ENCODE results near the gene TLL2.

Gene TLL2

GRCh38 chr10:96505150-96506136 is 8.3 kb downstream of the TLL2 start:
- DNase-seq = no peak

DNA sequence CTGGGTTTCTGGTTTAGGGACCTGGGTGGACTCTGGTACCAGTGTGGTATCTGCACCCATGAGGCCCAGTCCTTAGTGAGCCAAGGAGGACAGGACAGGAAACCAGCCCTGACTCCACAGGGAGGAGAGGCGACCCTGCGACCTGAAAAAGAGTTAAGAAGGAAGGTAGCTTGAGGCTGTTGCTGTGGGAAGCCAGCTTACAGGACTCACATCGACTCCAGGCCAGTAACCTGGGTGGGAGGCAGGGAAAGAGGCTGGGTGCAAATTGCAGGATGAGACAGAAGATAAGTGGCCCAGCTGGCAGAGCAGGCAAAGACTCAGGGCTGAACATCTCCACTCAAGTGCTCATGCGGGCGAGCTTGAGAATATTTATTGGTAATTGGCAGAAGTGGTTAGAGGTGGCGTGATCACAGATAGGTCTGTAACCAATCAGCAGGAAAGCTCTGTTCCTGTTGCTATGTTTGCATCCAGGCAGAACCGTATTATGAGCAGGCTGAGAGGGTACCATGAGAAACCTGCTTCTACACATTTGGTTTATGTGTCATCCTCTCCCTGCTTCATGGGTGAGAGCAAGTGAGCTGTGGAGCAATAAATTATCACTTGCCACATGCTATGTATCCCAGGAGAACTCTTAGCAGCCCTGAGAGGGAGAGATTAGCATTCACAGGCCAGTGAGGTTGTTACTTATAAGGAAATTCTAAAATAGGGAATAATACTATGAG is 11.0 kb downstream of the TLL2 start:
- no peak for DNase-seq

- no peak for DNase-seq
These were observed 11.7 kb downstream of the TLL2 start for GRCh38 chr10:96501985-96502384.

DNA sequence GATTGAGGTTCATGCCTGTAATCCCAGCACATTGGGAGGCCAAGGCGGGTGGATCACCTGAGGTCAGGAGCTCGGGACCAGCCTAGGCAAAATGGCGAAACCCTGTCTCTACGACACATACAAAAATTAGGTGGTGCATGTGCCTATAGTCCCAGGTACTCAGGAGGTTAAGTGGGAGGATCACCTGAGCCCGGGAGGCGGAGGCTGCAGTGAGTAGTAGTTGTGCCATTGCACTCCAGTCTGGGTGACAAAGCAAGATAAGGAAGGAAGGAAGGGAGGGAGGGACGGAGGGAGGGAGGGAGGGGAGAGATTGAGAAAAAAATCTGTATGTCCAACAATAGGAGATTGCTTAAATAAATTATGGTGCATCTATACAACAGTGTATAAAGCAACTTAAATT is 13.2 kb downstream of the TLL2 start:
- DNase-seq = no peak

- DNase-seq = no peak
These were observed 13.7 kb downstream of the TLL2 start for GRCh38 chr10:96500050-96500449.

DNA sequence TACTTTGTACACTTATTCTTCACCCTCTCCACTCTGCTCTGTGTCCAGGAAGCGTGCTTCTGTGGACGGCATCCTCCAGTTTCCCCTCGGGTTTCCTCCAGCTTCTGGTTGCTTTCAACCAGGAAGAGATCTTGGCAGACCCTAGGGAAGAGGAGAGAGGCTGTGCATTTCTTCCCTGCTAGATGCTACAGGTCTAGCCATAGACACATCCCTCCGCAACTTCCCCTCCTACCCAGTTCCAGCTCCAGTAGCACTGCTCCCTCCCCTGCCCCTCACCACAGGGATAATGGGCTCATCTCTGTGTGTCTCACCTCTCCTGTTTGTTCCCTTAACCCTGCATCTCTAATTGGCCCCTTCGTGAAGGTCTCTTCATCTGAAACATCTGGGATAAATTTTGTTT is 16.3 kb downstream of the TLL2 start:
- no peak for DNase-seq

- DNase-seq = no peak
These were observed 17.3 kb downstream of the TLL2 start for GRCh38 chr10:96496281-96496925.

DNA sequence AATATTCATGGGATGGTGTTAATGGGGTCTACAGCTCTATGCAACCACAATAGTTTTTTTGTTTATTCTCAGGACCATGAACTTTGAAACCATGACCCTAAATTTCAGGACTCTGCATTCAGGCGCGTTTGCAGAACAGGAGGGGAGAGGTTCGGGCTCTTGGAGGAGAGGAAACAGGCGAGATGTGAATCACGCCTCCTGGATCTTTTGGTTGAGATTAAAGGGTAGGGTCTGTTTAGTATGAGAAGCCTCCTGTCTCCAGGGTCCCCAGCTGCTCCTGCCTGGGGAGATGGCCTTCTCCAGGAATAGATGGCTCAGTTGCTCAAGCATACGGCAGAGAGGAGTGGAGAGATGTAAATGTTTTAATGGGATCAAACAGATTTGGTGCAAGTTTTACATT is 18.2 kb downstream of the TLL2 start:
- DNase-seq = no peak

DNA sequence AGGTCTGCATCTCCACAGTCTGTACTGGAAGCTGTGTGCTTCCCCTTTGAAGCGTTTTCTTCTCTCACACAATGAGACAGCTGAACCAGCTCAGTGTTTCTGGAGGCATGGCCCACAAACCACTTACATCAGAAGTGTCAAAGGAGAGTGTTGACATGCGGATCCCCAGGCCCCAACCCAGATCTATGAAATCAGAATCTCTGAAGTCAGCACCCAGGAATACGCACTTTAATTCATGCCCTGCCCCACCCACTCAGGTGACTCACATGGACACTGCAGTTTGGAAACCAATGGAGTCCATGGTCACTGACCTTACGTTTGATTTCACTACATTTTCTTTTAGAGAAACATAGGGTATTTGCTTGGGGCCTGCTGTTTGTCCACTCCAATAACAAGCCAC is 19.0 kb downstream of the TLL2 start:
- no peak for DNase-seq

DNA sequence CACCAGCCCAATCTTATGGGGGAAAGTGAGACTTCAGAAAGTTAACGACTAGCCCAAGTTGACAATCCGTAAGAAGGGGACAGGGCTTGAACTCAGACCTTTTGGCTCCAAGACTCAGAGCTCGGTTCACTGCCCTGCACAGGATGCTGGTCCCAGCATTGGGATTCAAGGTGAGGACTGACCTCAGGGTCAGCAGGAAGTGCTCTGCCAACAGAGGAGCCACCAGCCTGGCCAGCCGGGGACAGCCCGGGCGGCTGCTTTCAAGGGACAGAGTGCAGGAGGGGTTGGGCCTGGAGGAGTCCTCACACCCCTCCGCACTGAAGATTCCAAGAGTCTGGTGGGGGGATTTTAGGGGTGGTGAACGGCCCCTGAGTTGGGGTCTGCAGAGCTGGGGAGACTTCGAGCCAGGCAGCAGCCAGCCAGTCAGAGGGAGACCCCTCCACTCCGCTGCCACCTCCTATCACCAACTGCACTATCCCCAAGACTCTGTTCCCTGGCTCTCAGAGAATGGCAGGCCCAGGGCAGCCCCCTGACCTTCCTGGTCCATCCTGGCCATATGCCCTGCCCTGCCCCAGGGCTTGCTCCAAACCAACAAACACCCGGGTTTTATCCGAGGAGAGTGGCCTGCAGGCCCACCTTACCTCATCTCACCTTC is 19.7 kb downstream of the TLL2 start:
- DNase-seq = no peak

DNA sequence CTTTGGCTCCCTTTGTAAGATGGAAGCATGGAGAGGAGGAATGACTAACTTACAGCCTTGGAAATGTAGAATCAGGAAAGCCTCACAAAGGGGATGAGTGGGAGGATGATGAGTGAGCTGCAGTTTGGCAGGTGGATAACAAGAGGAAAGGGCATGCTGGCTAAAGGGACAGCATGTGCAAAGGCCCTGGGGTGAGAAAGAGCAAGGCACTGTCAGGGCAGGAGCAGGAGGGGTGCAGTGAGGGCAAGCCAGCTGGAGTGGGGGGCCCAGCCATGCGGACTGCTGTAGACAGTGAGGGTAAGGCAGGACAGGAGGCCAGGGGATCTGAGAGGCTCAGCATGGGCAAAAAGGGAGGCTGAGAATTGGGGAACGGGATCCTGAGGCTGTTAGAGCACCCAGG is 20.5 kb downstream of the TLL2 start:
- no peak for DNase-seq

GRCh38 chr10:96491303-96491702 is 22.4 kb downstream of the TLL2 start:
- no peak for DNase-seq

DNA sequence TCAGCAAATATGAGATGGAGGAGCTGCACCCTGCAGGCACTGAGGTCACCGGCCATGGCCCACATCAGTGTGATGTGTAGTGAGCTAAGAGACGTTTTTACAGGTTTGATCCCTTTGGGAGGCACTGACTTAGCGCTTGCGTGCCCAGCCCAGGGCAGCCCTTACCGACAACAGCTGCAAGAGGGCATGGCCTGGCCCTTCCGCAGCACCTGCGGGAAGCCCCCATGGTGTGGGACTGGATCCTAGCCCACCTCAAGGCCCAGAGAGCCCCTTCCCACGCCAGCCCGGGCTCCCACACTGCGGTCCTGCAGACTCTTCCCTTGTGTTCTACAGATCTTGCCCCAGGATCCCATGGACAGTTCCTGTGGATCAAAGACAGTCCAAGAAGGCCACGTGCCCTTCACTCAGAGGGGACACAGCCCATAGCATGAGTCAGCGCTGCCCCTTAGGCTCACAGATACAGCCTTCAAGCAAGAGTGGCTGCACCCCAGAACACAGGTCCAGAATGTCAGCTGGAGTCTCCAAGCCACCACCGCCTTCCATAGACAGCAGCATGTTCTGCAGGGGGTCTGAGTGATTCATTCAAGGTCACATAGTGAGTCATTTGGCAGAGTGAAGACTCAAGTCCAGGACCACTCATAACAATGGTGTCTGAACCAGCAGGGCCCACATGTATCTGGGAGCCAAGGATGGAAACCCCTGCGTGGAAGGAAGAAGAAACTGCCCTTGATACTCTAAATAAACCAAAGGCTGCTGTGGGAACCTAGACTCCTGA is 25.4 kb downstream of the TLL2 start:
- DNase-seq = no peak

DNA sequence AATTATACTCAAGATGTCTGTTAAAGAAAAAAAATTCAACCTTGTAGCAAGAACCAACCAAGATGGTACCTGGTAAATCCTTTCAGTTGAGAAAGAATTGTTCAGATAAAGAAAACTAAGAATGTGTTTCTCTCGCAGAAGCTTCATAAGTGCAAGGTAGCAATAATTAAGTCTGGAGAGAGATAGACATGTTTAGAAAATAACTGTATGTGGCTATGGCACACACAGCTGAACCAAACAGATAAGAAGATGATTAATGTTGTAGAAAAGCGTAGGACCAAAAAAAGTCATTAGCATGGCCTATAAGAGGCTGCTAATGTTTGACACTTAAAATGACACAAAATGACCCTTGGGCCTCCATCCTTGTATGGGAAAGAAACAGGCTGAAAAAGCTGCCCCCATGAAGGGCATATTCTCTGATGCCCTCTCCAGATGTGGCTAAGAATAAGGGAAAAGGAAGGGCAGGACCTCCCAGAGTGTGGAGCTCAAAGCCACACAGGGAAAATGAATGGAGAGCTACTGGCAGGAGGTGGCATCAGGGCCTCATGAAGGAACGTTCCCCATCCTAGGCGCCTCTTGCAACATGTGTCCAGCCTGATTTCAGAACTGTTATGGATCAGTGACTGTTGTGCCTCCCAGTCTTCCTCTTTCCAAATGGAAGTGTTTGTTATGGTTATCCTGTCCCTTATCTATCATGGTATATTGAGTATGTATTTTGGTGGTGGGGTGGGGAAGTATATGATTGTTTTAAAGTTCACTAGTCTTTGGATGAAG is 30.7 kb downstream of the TLL2 start:
- DNase-seq = no peak

- no peak for DNase-seq
These were observed 35.4 kb downstream of the TLL2 start for GRCh38 chr10:96478355-96478754.

DNA sequence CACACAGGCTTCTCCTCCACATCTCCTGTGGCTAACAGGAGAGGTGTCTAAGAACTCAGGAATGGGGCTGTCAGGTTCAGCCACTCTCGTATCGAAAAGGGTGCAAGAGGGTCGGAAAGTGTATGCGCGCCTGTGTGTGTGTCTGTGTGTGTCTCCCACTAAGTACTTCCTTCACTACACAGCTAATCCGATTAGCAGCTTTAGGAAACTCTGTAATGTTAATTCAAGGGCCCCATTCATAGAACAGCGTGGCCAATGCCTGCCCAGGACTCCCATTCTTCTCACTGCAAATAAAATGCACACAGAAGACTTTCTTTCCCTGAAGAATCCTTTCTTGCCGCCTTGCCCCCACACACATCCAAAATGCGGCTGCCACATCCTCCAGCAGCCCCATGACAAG is 39.9 kb downstream of the TLL2 start:
- DNase-seq = no peak

DNA sequence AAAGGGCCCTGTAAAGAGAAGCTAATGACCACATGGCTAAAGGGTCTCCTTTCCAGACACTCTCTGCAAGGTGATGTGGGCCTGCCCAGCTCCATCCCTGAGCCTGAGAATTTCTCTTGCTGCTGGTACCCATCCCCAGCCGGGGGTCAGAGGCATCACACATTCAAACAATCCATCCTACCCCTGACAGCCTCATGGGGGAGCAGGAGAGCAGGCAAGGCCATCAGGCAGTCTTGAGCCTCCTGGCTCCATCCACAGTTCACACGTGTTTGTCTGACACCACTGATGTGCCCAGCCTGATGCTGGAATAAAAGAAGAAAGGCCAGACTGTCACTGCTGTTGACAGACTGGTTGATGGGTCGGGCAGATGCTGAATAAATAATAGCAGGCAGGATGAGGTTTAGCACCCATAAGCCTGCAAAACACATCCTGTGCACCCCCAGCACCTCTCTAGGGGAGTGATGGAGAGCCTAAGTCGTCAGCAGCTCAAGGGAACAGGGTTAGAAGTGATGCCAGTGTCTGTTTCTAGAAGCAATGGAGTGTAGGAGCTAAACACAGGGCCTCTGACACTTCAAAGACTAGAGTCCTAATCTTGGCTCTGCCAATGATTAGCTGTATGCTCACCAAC is 43.5 kb downstream of the TLL2 start:
- no peak for DNase-seq

DNA sequence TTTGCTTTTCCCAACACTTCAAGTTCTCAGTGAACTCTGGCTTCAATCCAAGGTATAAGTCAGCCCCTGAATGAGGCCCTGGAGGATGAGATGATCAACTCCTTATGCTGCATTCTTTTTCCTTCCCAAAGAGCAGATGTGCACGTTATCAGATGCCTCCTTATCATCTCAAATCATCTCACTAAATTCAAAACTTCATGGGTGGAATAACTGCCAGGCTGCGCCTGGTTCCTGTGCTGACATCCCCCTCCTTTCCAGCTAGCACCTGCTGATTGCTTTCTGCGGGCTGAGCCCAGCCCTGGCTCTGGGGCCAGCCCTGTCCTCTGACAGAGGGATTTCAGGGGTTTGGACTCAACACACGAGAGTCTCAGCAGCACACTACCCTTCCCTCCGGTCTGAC is 44.9 kb downstream of the TLL2 start:
- no peak for DNase-seq

DNA sequence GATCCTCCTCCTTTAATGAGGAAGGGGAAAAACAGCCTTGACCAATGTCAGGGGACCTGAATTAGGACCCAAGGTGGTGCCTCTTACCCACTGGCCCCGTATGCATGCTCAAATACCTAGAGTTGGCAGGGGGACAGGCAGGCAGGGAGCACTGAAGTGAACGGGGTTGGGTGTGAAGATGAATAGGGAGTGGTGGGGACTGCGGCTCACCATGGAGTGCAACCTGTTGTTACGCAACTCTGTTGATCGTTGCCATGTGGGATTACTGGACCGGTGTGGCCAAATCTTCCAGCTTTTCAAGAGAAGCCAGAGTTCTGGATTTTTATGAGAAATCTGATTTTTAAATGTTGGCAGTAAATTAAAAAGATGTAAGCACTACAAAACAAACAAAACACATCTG is 48.1 kb downstream of the TLL2 start:
- no peak for DNase-seq

DNA sequence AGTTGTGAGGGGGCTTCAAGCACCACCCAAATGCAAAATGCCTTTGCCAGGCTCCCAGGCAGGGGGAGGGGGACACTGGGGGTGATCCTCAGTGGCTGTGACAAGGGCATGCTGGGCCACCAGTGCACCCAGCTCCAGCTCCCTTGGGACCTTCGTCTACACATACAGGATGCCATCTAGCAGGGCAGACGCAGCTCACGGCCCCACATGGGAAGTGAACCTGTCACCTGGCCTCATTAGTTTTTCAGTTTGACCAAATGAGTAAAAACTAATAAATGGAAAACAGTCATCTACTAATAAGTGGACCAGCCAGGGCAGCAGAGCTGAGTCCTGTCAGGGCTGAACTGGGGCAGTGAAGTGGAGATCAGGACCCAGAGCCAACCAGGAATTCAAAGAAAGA is 50.2 kb downstream of the TLL2 start:
- no peak for DNase-seq

GRCh38 chr10:96462606-96463151 is 51.0 kb downstream of the TLL2 start:
- no peak for DNase-seq
